ENCODE measurements around the gene IGFBP7.

The IGFBP7 gene

GRCh38 chr4:57076646-57077045, 33.5 kb downstream of the IGFBP7 start:
- no peak for DNase-seq (ENCODE audit: low read depth)
- TF ChIP-seq, protein P1, sequence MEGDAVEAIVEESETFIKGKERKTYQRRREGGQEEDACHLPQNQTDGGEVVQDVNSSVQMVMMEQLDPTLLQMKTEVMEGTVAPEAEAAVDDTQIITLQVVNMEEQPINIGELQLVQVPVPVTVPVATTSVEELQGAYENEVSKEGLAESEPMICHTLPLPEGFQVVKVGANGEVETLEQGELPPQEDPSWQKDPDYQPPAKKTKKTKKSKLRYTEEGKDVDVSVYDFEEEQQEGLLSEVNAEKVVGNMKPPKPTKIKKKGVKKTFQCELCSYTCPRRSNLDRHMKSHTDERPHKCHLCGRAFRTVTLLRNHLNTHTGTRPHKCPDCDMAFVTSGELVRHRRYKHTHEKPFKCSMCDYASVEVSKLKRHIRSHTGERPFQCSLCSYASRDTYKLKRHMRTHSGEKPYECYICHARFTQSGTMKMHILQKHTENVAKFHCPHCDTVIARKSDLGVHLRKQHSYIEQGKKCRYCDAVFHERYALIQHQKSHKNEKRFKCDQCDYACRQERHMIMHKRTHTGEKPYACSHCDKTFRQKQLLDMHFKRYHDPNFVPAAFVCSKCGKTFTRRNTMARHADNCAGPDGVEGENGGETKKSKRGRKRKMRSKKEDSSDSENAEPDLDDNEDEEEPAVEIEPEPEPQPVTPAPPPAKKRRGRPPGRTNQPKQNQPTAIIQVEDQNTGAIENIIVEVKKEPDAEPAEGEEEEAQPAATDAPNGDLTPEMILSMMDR (conservative IDR thresholded peaks at IDR 0.05; ENCODE audit: low read depth, low read length), result no peak
- H3K4me3 ChIP-seq (ENCODE audit: low read depth, low read length), result no peak overlapping the region

GRCh38 chr4:57075367-57075766, 34.8 kb downstream of the IGFBP7 start:
- TF ChIP-seq, protein P1 (conservative IDR thresholded peaks at IDR 0.05; ENCODE audit: low read depth, low read length), result no peak
- no peak for DNase-seq (ENCODE audit: low read depth)
- no peak overlapping the region for H3K4me3 ChIP-seq (ENCODE audit: low read depth, low read length)

DNA sequence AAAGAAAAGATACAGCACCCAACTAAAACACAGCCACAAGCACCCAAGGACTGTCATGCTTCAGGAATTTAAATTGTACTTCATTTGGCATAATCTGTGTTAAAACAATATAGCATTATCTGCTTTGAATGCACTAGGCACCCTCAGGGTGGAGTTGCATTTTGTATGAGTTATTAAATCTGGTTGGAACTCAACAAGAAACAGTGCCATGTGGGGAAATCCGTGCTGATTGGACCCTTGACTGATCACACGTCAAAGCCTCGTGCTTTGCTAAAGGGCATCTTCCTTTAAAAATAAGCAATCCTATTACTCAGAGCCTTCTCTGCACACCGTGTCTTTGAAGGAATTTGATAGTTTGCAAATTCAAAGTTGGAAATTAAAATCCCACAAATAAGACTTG, 35.4 kb downstream of the IGFBP7 start:
- peak; percentile 79 for DNase-seq (ENCODE audit: low read depth)
- TF ChIP-seq, protein P1 (conservative IDR thresholded peaks at IDR 0.05; ENCODE audit: low read depth, low read length), result no peak
- H3K4me3 ChIP-seq (ENCODE audit: low read depth, low read length), result no peak overlapping the region

- no peak for DNase-seq (ENCODE audit: low read depth)
- H3K4me3 ChIP-seq (ENCODE audit: low read depth, low read length), result no peak overlapping the region
- TF ChIP-seq, protein P1 (conservative IDR thresholded peaks at IDR 0.05; ENCODE audit: low read depth, low read length), result no peak
Observed at GRCh38 chr4:57073559-57073958, 36.6 kb downstream of the IGFBP7 start.

DNA sequence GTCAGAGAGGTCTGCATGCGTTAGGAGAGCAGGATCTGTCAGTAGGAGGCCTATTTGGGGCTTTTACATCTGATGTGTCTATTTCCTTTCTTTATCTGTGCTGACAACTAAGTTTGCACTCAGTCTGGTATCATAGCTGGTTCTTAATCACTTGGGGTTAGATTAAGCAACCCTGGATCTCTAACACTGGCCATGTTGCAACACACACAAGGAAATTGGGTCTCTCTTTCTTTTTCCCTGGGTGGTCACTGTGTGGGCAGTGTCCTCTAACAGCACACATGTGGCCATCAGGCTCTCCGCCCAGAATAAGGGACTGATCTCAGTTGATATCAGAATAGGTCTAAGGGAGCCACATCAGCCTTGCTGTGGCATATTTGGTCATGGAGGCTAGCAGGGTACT, 38.9 kb downstream of the IGFBP7 start:
- no peak overlapping the region for H3K4me3 ChIP-seq (ENCODE audit: low read depth, low read length)
- TF ChIP-seq, protein P1 (conservative IDR thresholded peaks at IDR 0.05; ENCODE audit: low read depth, low read length), result no peak
- peak; percentile 76 for DNase-seq (ENCODE audit: low read depth)

DNA sequence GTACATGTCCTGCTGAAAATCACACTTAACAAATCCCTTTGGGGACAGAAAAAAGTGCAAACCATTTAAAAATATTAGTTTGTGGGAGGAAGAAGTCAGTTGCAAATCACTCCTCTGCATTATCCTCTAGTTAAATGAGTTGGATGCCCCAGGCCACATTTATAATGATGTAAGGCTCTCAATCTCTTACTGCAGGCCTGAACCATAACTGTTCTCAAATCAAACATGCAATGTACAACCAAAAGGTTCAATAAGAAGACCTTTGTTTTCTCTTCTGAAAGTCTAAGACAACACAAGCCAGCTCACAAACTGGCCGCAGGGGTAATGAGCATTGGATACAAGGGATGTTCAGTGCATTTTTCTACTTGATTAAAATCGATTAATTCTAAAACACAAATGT, 39.7 kb downstream of the IGFBP7 start:
- no peak for DNase-seq (ENCODE audit: low read depth)
- TF ChIP-seq, protein P1 (conservative IDR thresholded peaks at IDR 0.05; ENCODE audit: low read depth, low read length), result no peak
- H3K4me3 ChIP-seq (ENCODE audit: low read depth, low read length), result no peak overlapping the region

GRCh38 chr4:57068237-57068981, 41.8 kb downstream of the IGFBP7 start:
- no peak for DNase-seq (ENCODE audit: low read depth)
- no peak overlapping the region for H3K4me3 ChIP-seq (ENCODE audit: low read depth, low read length)
- TF ChIP-seq, protein P1 (conservative IDR thresholded peaks at IDR 0.05; ENCODE audit: low read depth, low read length), result no peak

All from choroid plexus epithelial cell (primary cell).